Kidney (tissue), 14 donors: Measurements from ENCODE around the gene FCAMR. TPM values are rescaled to one million over a fixed set of nuclear protein-coding genes. Genes with fewer than 3 reads are reported as not detected.

ENCODE experiments used
- DNase-seq, 5 donors: peaks; one replicate each; pipeline ENCODE4 v3.0.0-alpha.2; 2013 to 2020
- FAIRE-seq: peaks from 2 replicates; lab custom pipeline; 2012; peaks lifted over from hg19 to GRCh38; lab: Jason Lieb, UNC
- H3K27ac ChIP-seq, 2 donors: one replicate each; pipeline ENCODE4 v1.7.0; 2013; ENCODE audit warnings: low read depth in 2 of 2, low read length in 2 of 2, inconsistent platforms in 1 of 2
- H3K27me3 ChIP-seq: one replicate; pipeline ENCODE4 v1.7.1; 2013; ENCODE audit warnings: low read length, inconsistent platforms; ENCODE audit not compliant: control insufficient read depth, insufficient read depth
- H3K36me3 ChIP-seq, 3 donors: one replicate each; pipeline versions ENCODE4 v1.7.0 to v1.7.1; 2013; ENCODE audit warnings: low read length in 3 of 3, control low read depth in 1 of 3, inconsistent platforms in 1 of 3; ENCODE audit not compliant: insufficient read depth in 3 of 3, control insufficient read depth in 2 of 3
- H3K4me1 ChIP-seq, 3 donors: one replicate each; pipeline versions ENCODE4 v1.7.0 to v1.7.1; 2013; ENCODE audit warnings: low read length in 3 of 3, inconsistent platforms in 1 of 3, low read depth in 1 of 3; ENCODE audit not compliant: control insufficient read depth in 2 of 3, insufficient read depth in 2 of 3
- H3K4me3 ChIP-seq, 3 donors: one replicate each; pipeline versions ENCODE4 v1.7.0 to v1.8.1; 2013; ENCODE audit warnings: low read length in 3 of 3, control low read depth in 1 of 3, inconsistent platforms in 1 of 3
- H3K9ac ChIP-seq, 3 donors: one replicate each; pipeline versions ENCODE4 v1.7.0 to v1.7.1; 2013; ENCODE audit warnings: low read length in 3 of 3, control low read depth in 1 of 3, inconsistent platforms in 1 of 3
- H3K9me3 ChIP-seq, 3 donors: one replicate each; pipeline versions ENCODE4 v1.7.0 to v1.7.1; 2013; ENCODE audit warnings: low read length in 3 of 3, control low read depth in 1 of 3, inconsistent platforms in 1 of 3; ENCODE audit not compliant: control insufficient read depth in 2 of 3, insufficient read depth in 1 of 3
- CTCF ChIP-seq: IDR thresholded peaks from 3 replicates; pipeline ENCODE4 v1.5.1; 2012; ENCODE audit warnings: mild to moderate bottlenecking, moderate library complexity, borderline replicate concordance; ENCODE audit not compliant: insufficient read depth; ENCODE audit errors: extremely low read depth
- intact Hi-C: fragments of 100-400 bp; cut with DNase I; formaldehyde crosslinking; loops from one replicate; pipeline ENCODE4 v1.11.1; 2022
- polyA plus RNA-seq: library from polyadenylated mRNA; stranded (reverse); fragments of 350-450 nt; fragmentation: Illumina TruSeq; extraction: RNeasy Lipid Tissue Mini Kit (QIAGEN cat#74804); gene quantifications from one replicate; pipeline ENCODE4 v1.2.3, GENCODE V29; 2014; ENCODE audit warnings: low read depth, low replicate concordance; ENCODE audit not compliant: insufficient read depth
- total RNA-seq: library from RNA; stranded (reverse); fragmentation: NEBNext Ultra II Directional; extraction: Animal tissue kit (Norgen Biotek cat#: 25700); gene quantifications from one replicate; pipeline ENCODE4 v1.2.1, GENCODE V29; 2021
- donor health status: control.
- donor health status: control.
- donor health status: control.
- donor health status: control.
- donor health status: control.
- donor health status: DM: yes; HTN: yes; CAD: no.
- donor health status: Normal renal cell carcinoma (clear cell type).

The FCAMR gene
- total and polyA plus RNA-seq, 2 donors from 2014 or later, result 1.8 to 34.6 TPM

GRCh38 chr1:206998816-206999215, 28.6 kb upstream of the FCAMR start:
- intact Hi-C loops, result no loop called here
- Histone ChIP-seq H3K4me3 (no peak overlapping the region), H3K36me3 (no peaks in the 10 kb centered on the region), H3K4me1 (peaks cover 0 to 15% (median 0%) of the 10 kb centered on the region in 3 donors), H3K27ac (no peak overlapping the region), H3K9me3 (no peaks in the 10 kb centered on the region), H3K9ac (no peak overlapping the region), H3K27me3 (no peaks in the 10 kb centered on the region)
- TF ChIP-seq CTCF, result no peak
- DNase-seq, result no peak
- FAIRE-seq, result no peak

GRCh38 chr1:206992790-206993189, 22.5 kb upstream of the FCAMR start:
- FAIRE-seq (no peak), DNase-seq (peak in 4 of 5 donors; percentile 57 to 83 (median 71))
- intact Hi-C loops, result no loop called here
- Histone ChIP-seq H3K4me1 (peaks cover 0 to 5% (median 3%) of the 10 kb centered on the region in 3 donors), H3K36me3 (no peaks in the 10 kb centered on the region), H3K27me3 (no peaks in the 10 kb centered on the region), H3K4me3 (no peak overlapping the region), H3K9me3 (no peaks in the 10 kb centered on the region), H3K27ac (peak overlapping the region; percentile 26 to 77), H3K9ac (no peak overlapping the region)
- no peak for TF ChIP-seq CTCF

GRCh38 chr1:206987873-206988272, 17.6 kb upstream of the FCAMR start:
- Histone ChIP-seq H3K4me1 (peaks cover 0 to 5% (median 3%) of the 10 kb centered on the region in 3 donors), H3K27ac (no peak overlapping the region), H3K36me3 (no peaks in the 10 kb centered on the region), H3K27me3 (no peaks in the 10 kb centered on the region), H3K9me3 (no peaks in the 10 kb centered on the region), H3K4me3 (no peak overlapping the region), H3K9ac (no peak overlapping the region)
- no peak for TF ChIP-seq CTCF
- intact Hi-C loops, result no loop called here
- DNase-seq, result no peak
- FAIRE-seq, result no peak

- FAIRE-seq, result no peak
- H3K9me3 ChIP-seq, result no peaks in the 10 kb centered on the region
- DNase-seq, result no peak
- no peak for TF ChIP-seq CTCF
- no peak overlapping the region for H3K4me3 ChIP-seq
- intact Hi-C loops, result no loop called here
- H3K36me3 ChIP-seq, result no peaks in the 10 kb centered on the region
- no peaks in the 10 kb centered on the region for H3K4me1 ChIP-seq
- H3K27ac ChIP-seq, result no peak overlapping the region
- no peak overlapping the region for H3K9ac ChIP-seq
- H3K27me3 ChIP-seq, result no peaks in the 10 kb centered on the region
Observed at GRCh38 chr1:206986885-206987284, 16.6 kb upstream of the FCAMR start.
